IMR-90 (cell line): Measurements from ENCODE around the gene ACAP1. TPM values are rescaled to one million over a fixed set of nuclear protein-coding genes. Genes with fewer than 3 reads are reported as not detected.

ENCODE experiments used
- ATAC-seq: fragments of 200-7000 bp; cut with Tn5 transposase; 2 replicates; pipeline ENCODE4 v1.9.1; 2020; ENCODE audit warnings: low read depth, mild to moderate bottlenecking, moderate library complexity
- BruUV-seq: library from RNA; stranded (reverse); fragments of 400-500 nt; replicated peaks from 2 replicates; lab custom pipeline; 2021; lab: Mats Ljungman, UMichigan
- CTCF ChIA-PET: fragments of 300-600 bp; formaldehyde crosslinking; extraction: SDS; loops from one replicate; lab custom pipeline; 2021; ENCODE audit warnings: antibody characterized with exemption; lab: Yijun Ruan, JAX
- POLR2A ChIA-PET: fragments of 300-600 bp; sonication (Branson Sonifier 250); formaldehyde crosslinking; loops from one replicate; lab custom pipeline; 2022; ENCODE audit warnings: antibody characterized with exemption; ENCODE audit not compliant: unreplicated experiment; lab: Charles Lee
- DNase-seq: peaks from one replicate; pipeline ENCODE4 v3.0.0; 2013
- H2AFZ ChIP-seq: replicated peaks from 2 replicates; pipeline ENCODE3; 2013; ENCODE audit warnings: low read length, mild to moderate bottlenecking; ENCODE audit not compliant: poor library complexity
- H2AK5ac ChIP-seq: 2 replicates; pipeline ENCODE4 v1.6.1; 2013; ENCODE audit warnings: low read depth, low read length, inconsistent platforms
- H2AK9ac ChIP-seq: replicated peaks from 2 replicates; pipeline ENCODE3; 2013; ENCODE audit warnings: mild to moderate bottlenecking, low read depth, low read length, moderate library complexity; ENCODE audit not compliant: poor library complexity
- H2BK120ac ChIP-seq: 2 replicates; pipeline ENCODE4 v1.6.1; 2013; ENCODE audit warnings: low read depth, low read length, inconsistent platforms
- H2BK15ac ChIP-seq: 3 replicates; pipeline ENCODE4 v1.6.1; 2013; ENCODE audit warnings: low read depth, low read length, inconsistent platforms
- H2BK20ac ChIP-seq: 2 replicates; pipeline ENCODE4 v1.6.1; 2013; ENCODE audit warnings: low read depth, mild to moderate bottlenecking, inconsistent platforms, low read length, moderate library complexity
- H2BK5ac ChIP-seq: 2 replicates; pipeline ENCODE4 v1.6.1; 2013; ENCODE audit warnings: mild to moderate bottlenecking, low read depth, low read length, inconsistent platforms; ENCODE audit not compliant: poor library complexity, severe bottlenecking
- H3K14ac ChIP-seq: replicated peaks from 2 replicates; pipeline ENCODE4 v1.6.1; 2013; ENCODE audit warnings: low read depth, low read length, inconsistent platforms
- H3K18ac ChIP-seq: 2 replicates; pipeline ENCODE4 v1.6.1; 2013; ENCODE audit warnings: low read depth, low read length, control low read depth
- H3K23ac ChIP-seq: 2 replicates; pipeline ENCODE4 v1.6.1; 2013; ENCODE audit warnings: low read depth, low read length, inconsistent platforms
- H3K27ac ChIP-seq: 2 replicates; pipeline ENCODE4 v1.5.1; 2013; ENCODE audit warnings: mild to moderate bottlenecking, control low read depth, low read length; ENCODE audit not compliant: insufficient read depth
- H3K27me3 ChIP-seq: 2 replicates; pipeline ENCODE4 v1.6.1; 2013; ENCODE audit warnings: low read length; ENCODE audit not compliant: control insufficient read depth, insufficient read depth
- H3K36me3 ChIP-seq: 2 replicates; pipeline ENCODE4 v1.6.1; 2013; ENCODE audit warnings: low read length, mixed read lengths; ENCODE audit not compliant: control insufficient read depth, insufficient read depth
- H3K4ac ChIP-seq: 2 replicates; pipeline ENCODE4 v1.6.1; 2013; ENCODE audit warnings: low read depth, low read length, inconsistent platforms
- H3K4me1 ChIP-seq: 2 replicates; pipeline ENCODE4 v1.6.1; 2013; ENCODE audit warnings: low read length, mixed read lengths; ENCODE audit not compliant: control insufficient read depth, insufficient read depth
- H3K4me2 ChIP-seq: 2 replicates; pipeline ENCODE4 v1.6.1; 2013; ENCODE audit warnings: low read depth, mild to moderate bottlenecking, control low read depth, low read length, moderate library complexity
- H3K4me3 ChIP-seq: 2 replicates; pipeline ENCODE4 v1.5.1; 2013; ENCODE audit warnings: low read depth, mild to moderate bottlenecking, control low read depth, low read length, moderate library complexity; ENCODE audit not compliant: insufficient read depth
- H3K56ac ChIP-seq: 2 replicates; pipeline ENCODE4 v1.6.1; 2013; ENCODE audit warnings: low read length, inconsistent platforms; ENCODE audit not compliant: insufficient read depth; ENCODE audit errors: extremely low read depth
- H3K79me1 ChIP-seq, 2 experiments: 2 replicates each; pipeline ENCODE4 v1.6.1; 2013; ENCODE audit warnings: low read length in 2 of 2, inconsistent platforms in 1 of 2, low read depth in 1 of 2
- H3K9ac ChIP-seq: 2 replicates; pipeline ENCODE4 v1.6.1; 2013; ENCODE audit warnings: low read depth, low read length, control low read depth
- H3K9me1 ChIP-seq: 2 replicates; pipeline ENCODE4 v1.6.1; 2013; ENCODE audit warnings: low read length, inconsistent platforms; ENCODE audit not compliant: insufficient read depth
- H3K9me3 ChIP-seq: 2 replicates; pipeline ENCODE4 v1.6.1; 2013; ENCODE audit warnings: low read length; ENCODE audit not compliant: control insufficient read depth, insufficient read depth
- H4K20me1 ChIP-seq: 2 replicates; pipeline ENCODE4 v1.6.1; 2013; ENCODE audit warnings: low read length, inconsistent platforms; ENCODE audit not compliant: insufficient read depth
- H4K5ac ChIP-seq: 2 replicates; pipeline ENCODE4 v1.6.1; 2013; ENCODE audit warnings: mild to moderate bottlenecking, low read depth, low read length, control low read depth
- H4K8ac ChIP-seq, 2 experiments: 2 replicates each; pipeline ENCODE4 v1.6.1; 2013; ENCODE audit warnings: low read depth in 2 of 2, low read length in 2 of 2, control low read depth in 1 of 2, inconsistent platforms in 1 of 2
- H4K91ac ChIP-seq: 2 replicates; pipeline ENCODE4 v1.6.1; 2013; ENCODE audit warnings: low read depth, low read length, inconsistent platforms; ENCODE audit not compliant: insufficient read depth
- CEBPB ChIP-seq: IDR thresholded peaks from 2 replicates; pipeline ENCODE4 v1.6.1; 2012; ENCODE audit warnings: low read depth, low read length, improper control_type of control experiment
- MAZ ChIP-seq: IDR thresholded peaks from 2 replicates; pipeline ENCODE4 v1.6.1; 2012; ENCODE audit warnings: low read depth, mild to moderate bottlenecking, low read length, improper control_type of control experiment, moderate library complexity, borderline replicate concordance
- MXI1 ChIP-seq: IDR thresholded peaks from 2 replicates; pipeline ENCODE4 v1.6.1; 2012; ENCODE audit warnings: low read depth, mild to moderate bottlenecking, low read length, moderate library complexity, borderline replicate concordance
- SMC3 ChIP-seq: fragments of 150-350 bp; IDR thresholded peaks from 2 replicates; pipeline ENCODE4 v1.6.1; 2016; ENCODE audit warnings: low read depth, mild to moderate bottlenecking, antibody characterized with exemption, low read length, moderate library complexity
- WGBS, 2 experiments: methylation state at CpG; one replicate each; pipeline versions ENCODE4 v1.1.5 to v1.1.7; 2013; ENCODE audit warnings: missing lambda C conversion rate in 2 of 2; ENCODE audit not compliant: insufficient read length in 1 of 2; ENCODE audit errors: extremely low coverage in 2 of 2; 5-methylcytosine and 5-hydroxymethylcytosine counted together
- dilution Hi-C: fragments of 300-500 bp; cut with HindIII; formaldehyde crosslinking; loops from one replicate; pipeline ENCODE4 v1.14.3; 2018; ENCODE audit warnings: low sequenced_read_pairs; ENCODE audit not compliant: unreplicated experiment
- in situ Hi-C: fragments of 300-500 bp; cut with MboI; formaldehyde crosslinking; loops from 3 replicates; pipeline ENCODE4 v1.14.3; 2019; ENCODE audit warnings: low sequenced_read_pairs, inconsistent platforms, mixed read lengths
- intact Hi-C: fragments of 100-400 bp; cut with micrococcal nuclease; formaldehyde crosslinking; loops from 2 replicates; pipeline ENCODE4 v1.10.0; 2022
- polyA plus RNA-seq, 3 experiments: library from polyadenylated mRNA; depleted of rRNA; stranded (reverse); fragments of >200 nt; gene quantifications; 2 replicates each; pipeline ENCODE4 v1.2.3, GENCODE V29; 2012; ENCODE audit warnings: low replicate concordance in 1 of 3
- total RNA-seq: library from RNA; depleted of rRNA; stranded (reverse); fragments of >200 nt; gene quantifications from 2 replicates; pipeline ENCODE4 v1.2.3, GENCODE V29; 2012

ACAP1 gene
- total and polyA plus RNA-seq, 2 of the 4 experiments (the other 2 are of a cell fraction), result under 0.01 to 2.1 TPM

DNA sequence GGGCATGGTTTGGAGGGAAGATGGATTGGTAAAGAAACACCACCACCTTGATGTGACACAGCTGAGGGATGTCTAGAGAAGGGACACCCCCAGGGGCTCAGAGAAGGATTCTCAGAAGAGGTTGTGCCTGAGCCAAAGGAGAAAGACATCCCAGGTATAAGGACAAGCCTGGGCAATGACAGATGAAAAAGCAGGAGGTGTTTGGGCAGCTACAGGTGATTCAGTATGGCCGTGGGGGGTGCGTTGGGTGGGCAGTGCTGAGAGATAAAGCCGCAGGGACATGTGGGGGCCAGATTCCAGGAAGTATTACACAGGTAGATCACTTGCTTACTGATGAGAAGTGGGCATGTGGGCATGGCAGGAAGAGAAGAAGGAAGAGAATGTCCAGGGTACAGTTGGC lies 25.6 kb downstream of the ACAP1 start:
- BruUV-seq, result no TSS peak
- Histone ChIP-seq H3K9me3 (no peaks in the 10 kb centered on the region), H3K4me2 (no peak overlapping the region), H3K9ac (no peak overlapping the region), H3K9me1 (no peaks in the 10 kb centered on the region), H3K23ac (no peak overlapping the region), H3K14ac (no peak overlapping the region), H3K56ac (no peak overlapping the region), H3K18ac (no peak overlapping the region), H4K8ac (no peak overlapping the region), H2AK9ac (no peak overlapping the region), H3K4ac (no peak overlapping the region), H3K27ac (no peak overlapping the region), H4K5ac (no peak overlapping the region), H2AK5ac (no peak overlapping the region), H3K27me3 (peaks cover 2% of the 10 kb centered on the region; the same call in 1 of the 2 replicates), H2BK20ac (no peak overlapping the region), H2BK120ac (no peak overlapping the region), H3K79me1 (no peaks in the 10 kb centered on the region), H4K91ac (no peak overlapping the region), H3K36me3 (no peaks in the 10 kb centered on the region), H2AFZ (peak overlapping the region; percentile 13), H4K20me1 (no peaks in the 10 kb centered on the region), H3K4me1 (no peaks in the 10 kb centered on the region), H3K4me3 (no peak overlapping the region), H2BK15ac (no peak overlapping the region), H2BK5ac (no peak overlapping the region)
- intact Hi-C loops (no loop called here), in situ Hi-C loops (no loop called here), dilution Hi-C loops (no loop called here)
- DNase-seq (no peak), ATAC-seq (no peak)
- ChIA-PET CTCF (interaction anchor here (0.6 kb wide), 1 partner anchor 224 kb away, joined by 3 read pairs; no protein-coding TSS in a partner anchor), POLR2A (no interaction called here)
- no peak for TF ChIP-seq SMC3
- TF ChIP-seq MAZ, result no peak
- no peak for TF ChIP-seq MXI1
- no peak for TF ChIP-seq CEBPB
- 64% methylated on average over 3 of the region's 3 CpGs; no CpG with 5 or more reads in 1 of the 2 experiments for WGBS, 2 experiments
